Suppressor macrophage (primary cell): ENCODE measurements around the gene GPR146.
A peak's percentile ranks its signal among the peaks of the same experiment; 100 is the strongest.
"Not testable (repeated sequence)": the region's sequence is repeated elsewhere in the genome, so short reads cannot be mapped to it uniquely, and the experiment has no call there.

Source experiments
- DNase-seq, 4 experiments: peaks; one replicate each; pipeline ENCODE4 v3.0.0-alpha.2; 2020 to 2022
- total RNA-seq, 17 experiments: gene quantifications; one replicate each; lab custom pipeline; 2026; ENCODE audit warnings: mixed read lengths in 6 of 17, inconsistent platforms in 3 of 17; lab: John Stamatoyannopoulos, UW

Gene GPR146, protein sequence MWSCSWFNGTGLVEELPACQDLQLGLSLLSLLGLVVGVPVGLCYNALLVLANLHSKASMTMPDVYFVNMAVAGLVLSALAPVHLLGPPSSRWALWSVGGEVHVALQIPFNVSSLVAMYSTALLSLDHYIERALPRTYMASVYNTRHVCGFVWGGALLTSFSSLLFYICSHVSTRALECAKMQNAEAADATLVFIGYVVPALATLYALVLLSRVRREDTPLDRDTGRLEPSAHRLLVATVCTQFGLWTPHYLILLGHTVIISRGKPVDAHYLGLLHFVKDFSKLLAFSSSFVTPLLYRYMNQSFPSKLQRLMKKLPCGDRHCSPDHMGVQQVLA
- total RNA-seq: 0.85 to 4.6 (median 1.5) reads per million in 17 experiments

DNA sequence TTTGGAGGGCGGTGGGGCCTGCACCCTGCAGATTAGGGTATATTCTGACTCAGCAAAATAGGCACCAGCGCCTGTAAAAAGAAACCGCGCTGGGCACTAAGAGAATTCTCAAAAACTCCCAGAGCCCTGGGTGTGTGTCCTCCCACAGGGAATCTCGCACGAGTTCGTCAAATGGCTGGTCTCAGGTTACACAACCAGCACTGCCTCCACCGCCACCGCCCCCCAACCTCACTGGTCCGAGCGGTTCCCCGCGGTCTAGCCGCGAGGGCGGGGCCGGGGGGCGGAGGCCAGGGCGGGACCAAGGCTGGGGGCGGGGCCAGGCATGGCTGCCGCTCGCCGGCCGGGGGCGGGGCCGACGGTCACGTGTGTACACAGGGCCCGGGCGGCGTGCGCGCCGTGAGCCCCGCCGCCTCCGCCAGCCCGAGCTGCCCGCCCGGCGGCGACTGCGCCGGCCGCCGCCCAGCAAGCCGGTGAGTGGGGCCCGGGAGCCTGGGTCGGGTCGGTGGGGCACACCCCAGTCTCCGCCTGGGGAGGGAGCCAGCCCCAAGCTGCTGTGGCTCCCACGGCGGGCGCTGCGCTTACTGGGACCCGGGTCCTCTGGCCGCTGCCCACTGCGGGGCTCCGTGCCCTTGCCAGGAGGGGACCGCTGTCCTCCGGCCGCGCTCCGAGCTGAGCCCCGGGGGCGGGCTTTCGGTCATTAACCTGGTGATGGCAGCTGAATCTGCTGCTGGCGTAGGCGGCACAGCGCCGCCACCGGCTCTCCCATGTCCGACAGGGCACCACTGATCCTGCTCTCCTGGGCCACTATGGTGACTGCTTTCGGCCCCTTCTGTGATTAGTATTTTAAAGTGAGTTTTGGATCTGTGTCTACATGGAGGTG is at the start of gene GPR146:
GPR146 (plus strand) TSS at position 358 of the 880 bp plus-strand sequence. CDS start 12,970 bp downstream, outside the sequence.
- peak; percentile 96 to 100 (median 98) for DNase-seq

DNA sequence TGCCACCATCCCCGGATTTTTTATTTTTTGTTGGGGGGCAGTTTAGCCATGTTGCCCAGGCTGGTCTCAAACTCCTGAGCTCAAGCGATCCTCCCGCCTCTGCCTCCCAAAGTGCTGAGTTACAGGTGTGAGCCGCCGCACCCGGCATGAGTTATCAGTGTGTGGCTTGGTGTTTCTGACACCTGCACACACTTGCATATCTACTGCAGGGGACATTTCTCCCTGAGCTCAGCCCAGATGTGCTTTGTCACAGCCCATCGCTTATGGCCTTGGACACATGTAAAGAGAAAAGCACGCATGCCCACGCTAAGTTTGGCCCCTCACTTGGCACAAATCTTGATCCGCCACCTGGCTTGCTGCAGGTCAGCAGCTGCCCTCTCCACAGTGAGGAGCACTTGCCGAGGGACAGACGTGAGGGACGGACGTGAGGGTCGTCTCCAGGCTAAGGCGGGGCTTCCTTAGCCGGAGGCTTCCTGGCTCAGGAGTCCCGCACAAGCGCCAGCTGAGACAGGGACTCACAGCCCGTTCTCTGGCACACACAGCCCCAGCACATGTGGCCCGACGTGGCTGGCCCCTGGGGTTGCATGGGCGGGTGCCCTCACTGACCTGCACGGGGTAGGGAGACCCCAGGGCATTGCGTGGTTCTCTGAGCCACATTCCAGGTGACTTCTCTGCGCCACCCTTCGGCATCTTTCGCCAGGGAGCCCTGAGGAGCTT is 49.6 kb upstream of the GPR146 start:
- DNase-seq: no peak

DNA sequence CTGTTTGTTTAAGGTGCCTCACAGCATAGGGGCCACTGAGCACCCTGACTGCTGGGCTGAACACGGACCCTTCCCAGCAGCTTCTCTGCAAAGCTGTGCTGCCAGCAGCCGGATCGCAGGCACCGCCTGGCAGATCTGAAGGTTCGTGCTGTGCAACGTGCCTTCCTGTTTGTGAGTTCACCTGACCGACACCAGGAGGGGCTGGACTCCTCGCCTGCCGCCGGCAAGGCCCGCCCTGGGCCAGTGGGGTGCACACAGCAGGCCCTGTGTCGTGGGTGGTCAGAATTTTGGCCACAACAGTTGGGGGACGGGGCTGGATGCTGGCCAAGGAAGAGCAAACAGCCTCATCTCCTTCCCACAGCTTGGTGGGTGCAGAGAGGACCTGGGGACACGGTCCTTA is 48.8 kb upstream of the GPR146 start:
- no peak for DNase-seq

DNA sequence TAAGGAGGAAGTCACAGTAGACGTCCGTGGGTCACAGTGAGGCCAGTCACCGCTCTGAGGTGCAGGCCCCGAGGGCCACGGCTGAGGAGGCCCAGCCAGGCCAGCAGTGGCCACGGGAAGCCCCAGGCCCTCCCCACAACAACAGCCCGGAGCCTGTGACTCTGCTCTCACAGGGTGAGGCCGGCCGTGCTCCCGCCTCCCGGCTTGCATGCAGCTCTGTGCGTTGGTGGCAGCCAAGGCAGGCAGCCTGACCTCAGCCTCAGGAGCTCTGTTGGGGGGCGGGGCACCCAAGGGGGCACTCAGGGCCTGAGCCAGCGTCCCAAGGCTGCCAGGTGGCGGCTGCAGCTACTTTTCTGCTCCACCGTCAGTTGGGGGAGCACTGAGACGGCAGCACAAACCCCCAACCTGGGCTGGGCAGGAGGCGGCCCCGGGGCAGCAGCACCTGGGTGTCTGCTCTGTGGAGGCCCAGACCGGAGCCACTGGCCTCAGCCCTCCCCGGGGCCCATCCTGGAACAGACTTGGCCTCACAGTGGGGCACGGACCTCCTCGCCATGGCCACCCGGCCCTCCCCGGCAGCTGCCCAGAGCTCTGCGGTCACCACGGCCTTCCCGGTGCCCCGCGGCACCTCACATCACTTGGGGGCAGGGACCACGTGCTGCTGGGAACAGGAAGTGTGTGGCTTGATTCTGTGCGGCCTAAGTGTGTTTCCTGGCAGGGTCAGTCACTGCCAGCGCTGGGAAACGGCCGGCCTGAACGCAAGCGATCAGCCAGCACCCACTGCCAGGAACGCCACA is 48.1 kb upstream of the GPR146 start:
- DNase-seq: peak; percentile 24 to 47 (median 37)

DNA sequence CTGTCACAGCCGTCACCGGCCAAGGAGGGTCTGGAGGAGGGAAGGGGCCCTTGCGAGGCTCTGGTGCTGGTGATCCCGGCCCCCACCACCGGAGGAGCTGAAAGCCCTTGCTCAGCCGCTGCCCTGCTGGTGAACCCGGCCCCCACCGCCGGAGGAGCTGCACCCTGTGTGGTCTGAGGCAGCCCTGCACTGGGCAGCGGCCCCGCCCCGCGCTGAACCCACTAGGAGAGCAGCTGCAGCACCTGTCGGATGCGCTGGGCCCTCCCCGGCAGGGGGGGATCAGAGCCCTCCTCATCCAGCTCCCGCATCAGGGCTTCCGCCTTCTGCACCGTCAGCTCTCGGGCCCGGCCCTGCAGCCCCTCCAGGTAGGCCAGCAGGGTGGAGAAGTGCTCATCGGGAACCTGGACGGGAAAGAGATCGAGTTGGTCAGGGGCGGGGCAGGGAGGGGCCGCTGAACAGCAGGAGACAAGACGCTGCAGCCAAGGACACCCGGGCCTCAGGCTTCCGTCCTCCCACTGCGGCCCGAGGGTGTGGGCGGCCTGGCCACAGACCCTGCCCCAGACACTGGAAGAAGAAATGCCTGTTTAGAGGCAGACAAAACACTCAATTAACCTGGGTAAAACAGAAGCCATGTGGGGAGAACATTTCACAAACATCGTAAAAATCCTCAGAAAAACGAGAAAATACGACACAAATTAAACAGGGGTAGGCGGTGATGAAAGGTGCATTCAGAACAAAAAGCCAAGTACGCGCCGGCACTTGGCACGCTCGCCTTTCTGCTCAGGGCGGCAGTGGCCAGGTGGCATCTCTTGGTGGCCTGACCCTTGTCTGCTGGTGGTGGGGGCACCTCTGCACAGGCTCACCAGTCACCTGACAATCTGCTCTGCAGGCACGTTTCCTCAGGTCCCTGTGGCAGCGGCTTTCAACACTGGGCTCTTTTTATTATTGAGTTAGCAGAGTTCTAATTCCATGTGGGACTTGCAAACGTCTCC is 46.6 kb upstream of the GPR146 start:
- DNase-seq: no peak

DNA sequence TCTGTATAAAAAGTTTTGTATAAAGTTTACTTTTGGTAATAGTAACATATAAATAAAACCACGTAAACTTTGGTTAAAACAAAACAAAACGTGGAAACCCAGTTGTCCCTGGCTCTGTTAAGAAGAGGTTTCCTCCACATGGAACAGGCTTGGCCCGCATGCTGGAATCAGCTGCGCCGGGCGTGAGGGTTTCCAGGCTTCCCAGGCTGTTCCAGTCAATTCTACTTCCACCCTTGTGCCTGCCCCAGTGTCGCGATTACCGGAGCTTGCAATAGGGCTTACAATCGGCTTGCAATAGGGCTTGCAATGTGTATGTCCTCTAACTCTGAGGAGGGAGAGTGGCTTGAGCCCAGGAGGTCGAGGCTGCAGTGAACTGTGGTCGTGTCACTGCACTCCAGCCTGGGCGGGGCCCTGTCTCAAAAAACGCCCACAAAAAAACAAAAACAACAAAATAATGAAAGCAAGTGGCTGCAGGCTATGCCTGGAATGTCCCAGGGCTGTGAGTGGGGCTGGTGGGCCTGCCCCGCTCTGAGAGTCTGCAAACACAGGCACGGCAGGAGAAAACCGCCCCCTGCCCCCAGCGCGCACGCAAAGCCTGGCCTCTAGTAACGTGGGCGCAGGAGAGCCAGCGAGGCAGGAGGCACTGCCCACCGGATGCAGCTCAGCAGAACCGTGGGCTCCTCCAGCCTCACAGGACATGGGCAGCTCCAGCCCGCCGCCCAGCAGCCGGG is 45.0 kb upstream of the GPR146 start:
- no peak for DNase-seq

DNA sequence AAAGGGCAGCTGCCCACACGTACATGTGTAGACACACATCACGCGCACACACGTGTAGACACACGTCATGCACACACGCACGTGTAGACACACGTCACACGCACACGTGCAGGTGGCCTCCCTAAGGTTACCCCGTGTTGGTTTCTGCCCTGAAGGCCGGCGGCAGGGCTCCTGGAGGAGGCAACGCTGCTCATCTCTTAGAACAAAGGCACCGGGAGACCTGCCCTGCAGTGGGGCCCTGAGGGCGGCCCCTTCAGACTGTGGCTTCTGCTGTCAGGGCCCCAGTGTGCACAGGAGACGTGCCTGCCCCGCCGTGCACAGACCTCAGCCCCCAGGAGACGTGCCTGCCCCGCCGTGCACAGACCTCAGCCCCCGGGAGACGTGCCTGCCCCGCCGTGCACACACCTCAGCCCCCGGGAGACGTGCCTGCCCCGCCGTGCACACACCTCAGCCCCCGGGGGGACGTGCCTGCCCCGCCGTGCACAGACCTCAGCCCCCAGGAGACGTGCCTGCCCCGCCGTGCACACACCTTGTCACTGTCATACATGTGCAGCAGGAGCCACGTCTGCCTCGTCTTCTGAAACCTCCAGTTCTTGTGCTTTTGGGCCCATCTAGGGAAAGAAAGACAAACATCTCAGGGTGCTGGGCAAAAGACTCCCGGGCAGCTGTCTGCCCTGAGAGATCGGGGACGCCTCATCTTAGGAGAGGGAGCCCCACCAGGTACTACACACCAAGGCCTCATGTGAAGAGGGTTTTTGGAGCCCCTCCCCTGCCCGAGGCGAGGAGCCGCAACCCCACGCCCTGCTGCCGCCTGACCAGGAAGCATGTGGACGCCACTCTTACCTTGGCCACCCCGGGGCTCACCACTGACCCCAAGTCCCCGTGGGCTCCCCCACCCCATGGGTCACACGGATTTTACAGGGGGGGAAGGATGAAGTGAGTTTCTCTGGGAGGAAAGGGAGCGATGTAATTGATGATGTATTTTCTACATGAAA is 44.1 kb upstream of the GPR146 start:
- DNase-seq: no peak

DNA sequence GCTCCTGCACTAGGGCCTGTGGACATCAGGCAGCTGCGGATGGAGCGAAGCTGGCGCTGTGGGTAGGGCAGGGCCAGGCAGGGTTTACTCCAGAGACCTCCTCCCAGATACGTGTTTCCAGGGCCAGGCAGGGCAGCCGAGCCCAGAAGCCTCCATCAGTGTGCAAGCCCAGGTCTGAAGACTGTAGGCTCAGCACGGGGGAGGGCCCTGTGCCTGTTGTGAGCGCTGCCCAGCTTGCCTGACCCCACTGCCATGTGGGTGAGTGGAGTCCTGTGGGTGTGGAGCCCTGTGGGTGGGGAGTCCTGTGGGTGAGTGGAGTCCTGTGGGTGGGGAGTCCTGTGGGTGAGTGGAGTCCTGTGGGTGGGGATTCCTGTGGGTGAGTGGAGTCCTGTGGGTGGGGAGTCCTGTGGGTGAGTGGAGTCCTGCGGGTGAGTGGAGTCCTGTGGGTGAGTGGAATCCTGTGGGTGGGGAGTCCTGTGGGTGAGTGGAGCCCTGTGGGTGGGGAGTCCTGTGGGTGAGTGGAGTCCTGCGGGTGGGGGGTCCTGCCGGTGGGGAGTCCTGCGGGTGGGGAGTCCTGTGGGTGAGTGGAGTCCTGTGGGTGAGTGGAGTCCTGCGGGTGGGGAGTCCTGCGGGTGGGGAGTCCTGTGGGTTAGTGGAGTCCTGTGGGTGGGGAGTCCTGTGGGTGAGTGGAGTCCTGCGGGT is 43.1 kb upstream of the GPR146 start:
- not testable (repeated sequence) for DNase-seq

DNA sequence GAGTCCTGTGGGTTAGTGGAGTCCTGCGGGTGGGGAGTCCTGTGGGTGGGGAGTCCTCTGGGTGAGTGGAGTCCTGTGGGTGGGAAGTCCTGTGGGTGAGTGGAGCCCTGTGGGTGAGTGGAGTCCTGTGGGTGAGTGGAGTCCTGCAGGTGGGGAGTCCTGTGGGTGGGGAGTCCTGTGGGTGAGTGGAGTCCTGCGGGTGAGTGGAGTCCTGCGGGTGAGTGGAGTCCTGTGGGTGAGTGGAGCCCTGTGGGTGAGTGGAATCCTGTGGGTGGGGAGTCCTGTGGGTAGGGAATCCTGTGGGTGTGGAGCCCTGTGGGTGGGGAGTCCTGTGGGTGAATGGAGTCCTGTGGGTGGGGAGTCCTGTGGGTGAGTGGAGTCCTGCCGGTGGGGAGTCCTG is 42.3 kb upstream of the GPR146 start:
- not testable (repeated sequence) for DNase-seq

DNA sequence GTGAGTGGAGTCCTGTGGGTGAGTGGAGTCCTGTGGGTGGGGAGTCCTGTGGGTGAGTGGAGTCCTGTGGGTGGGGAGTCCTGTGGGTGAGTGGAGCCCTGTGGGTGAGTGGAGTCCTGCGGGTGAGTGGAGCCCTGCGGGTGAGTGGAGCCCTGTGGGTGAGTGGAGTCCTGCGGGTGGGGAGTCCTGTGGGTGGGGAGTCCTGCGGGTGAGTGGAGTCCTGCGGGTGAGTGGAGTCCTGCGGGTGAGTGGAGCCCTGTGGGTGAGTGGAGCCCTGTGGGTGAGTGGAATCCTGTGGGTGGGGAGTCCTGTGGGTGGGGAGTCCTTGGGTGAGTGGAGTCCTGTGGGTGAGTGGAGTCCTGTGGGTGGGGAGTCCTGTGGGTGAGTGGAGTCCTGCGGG is 41.9 kb upstream of the GPR146 start:
- DNase-seq: not testable (repeated sequence)

DNA sequence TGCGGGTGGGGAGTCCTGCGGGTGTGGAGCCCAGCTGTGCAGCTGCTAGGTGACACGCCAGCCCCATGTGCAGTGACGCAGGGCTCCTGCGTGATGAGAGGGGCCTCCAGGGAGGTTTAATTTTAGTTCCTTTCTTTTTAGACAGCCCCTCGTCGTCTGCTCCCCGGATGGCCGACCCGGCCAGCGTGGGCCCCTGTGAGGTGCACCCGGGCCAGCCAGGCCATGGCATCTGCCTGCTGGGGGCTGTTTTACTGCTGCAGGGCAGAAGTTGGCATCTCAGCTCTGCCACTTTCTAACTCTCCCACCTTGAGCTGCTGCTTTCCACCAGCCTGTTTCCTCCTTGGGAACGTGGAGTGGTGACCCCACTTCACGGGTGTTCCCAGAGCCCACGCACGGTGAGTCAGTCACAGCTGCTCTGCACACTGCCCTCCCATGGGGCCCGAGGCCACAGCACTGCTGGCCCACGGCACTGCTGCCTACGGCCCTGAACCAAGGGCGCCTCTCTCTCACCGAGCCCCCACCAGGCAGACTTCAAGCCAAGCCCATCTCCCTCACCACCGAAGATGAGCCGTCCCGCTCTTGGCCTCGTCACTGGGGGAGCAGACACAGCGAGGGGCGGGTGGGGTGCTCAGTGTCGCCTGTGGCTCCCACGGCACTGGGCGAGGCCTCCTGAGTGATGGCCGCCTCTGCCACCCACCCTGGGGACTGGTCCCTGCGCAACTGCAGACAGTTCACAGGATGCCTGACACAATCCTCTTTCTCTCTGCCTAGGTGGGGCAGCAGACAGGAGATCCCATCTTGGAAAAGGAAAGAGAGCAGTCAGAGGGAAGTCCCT is 40.1 kb upstream of the GPR146 start:
- peak in 3 of 4 experiments; percentile 38 to 46 (median 40) for DNase-seq

DNA sequence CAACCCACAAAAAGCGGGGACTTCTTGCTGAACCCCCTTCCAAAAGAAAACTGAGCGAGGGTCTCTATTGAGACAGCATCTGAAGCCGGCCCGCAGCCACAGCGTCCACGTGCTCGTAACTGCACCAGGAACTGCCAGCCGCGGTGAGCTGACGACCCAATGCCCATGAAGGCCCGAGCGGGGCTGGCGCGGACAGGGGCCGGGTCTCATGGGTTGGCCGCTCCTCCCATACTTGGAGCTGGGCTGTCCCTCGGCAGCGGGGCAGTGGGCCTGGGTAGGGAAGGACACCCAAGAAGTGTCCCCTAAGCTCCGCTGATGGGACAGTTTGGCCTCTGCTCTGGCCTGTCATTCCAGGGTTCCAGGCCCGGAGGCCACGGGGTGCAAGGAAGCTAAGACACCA is 39.0 kb upstream of the GPR146 start:
- no peak for DNase-seq

DNA sequence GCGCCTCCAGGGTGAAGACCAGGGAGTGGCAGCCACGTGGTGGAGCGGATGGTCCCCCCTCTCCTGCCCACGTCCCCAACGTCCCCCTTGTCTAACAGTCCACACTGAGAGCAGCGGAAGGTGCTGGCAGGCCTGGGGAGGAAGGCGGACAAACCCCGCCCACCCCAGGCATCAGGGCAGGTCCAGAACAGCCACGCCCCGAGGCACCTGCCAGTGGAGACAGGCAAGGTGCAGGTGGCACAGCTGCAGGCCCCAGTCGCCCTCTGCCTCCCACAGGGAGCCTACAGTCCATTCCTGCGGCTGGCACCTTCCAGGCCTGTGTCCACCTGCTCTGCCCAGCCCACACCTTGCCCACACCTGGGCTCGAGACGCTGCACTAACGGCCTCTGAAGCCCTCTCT is 36.4 kb upstream of the GPR146 start:
- DNase-seq: no peak

DNA sequence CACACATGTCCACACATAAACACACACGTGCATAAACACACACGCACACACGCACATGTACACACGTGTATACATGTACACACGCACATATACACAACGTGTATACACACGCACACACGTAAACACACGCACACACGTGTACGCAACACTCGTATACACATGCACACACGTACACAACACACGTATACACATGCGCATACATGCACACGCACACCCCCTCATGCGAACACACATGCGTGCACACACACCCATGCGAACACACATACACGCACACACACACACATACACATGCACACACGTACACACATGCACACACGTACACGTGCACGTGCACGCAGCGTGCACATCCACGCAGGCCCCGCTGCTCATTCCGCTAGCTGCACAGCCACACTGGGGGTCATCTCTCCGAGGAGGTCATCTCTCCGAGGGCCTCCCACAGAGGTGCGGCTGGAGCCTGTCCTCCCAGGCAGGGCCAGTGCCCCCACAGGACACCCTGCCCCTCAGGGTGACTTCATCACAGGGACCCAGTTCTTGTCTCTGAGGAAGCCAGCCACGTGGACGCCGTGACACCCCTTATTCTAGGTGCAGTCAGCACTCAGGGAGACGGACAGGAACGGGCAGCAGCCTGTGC is 35.5 kb upstream of the GPR146 start:
- DNase-seq: no peak

DNA sequence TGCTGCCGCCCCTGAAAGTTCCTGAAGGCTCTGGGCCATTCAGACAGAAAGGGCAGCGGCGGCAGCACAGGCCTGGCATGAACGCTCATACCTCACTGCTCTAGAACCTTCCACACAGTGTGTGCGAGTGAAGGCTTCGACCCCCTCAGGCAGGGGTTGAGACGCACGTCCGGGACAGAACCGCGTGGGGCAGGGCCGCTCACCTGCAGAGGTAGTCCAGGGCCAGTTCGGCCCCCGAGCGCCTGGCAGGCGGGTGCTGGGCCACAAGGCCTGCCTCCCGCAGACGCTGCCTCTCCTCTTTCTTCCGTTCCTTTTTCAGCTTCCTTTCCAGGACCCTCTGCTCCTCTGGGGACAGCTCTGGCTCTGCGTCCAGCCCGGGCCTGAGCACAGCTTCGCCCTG is 34.6 kb upstream of the GPR146 start:
- no peak for DNase-seq

DNA sequence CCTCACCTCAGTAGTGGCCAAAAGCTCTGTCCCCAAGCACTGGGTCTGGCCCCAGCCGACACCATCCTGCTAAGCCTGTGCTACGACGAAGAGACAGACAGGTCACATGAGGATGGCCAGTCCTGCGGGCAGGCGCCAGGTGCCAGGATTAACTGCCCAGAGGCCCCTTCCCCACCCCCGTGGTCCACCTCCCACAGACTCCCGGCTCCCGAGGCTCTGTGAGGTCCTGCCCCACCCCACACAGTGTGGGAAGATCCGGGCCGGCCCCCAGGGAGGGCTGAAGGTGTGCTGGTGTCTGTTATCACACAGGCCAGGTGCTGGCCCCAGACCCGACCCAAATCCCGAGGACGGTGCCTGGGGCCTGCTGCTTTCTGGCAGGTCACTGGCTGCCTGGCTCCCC is 34.1 kb upstream of the GPR146 start:
- DNase-seq: no peak
